ENCODE measurements around the gene NUMB.
"Not testable (repeated sequence)": the region's sequence is repeated elsewhere in the genome, so short reads cannot be mapped to it uniquely, and the experiment has no call there.

Gene NUMB

GRCh38 chr14:73368616-73369015 is 89.7 kb downstream of the NUMB start:
- no peak overlapping the region for H3K4me3 ChIP-seq (ENCODE audit: low read length)
- TF ChIP-seq CTCF (conservative IDR thresholded peaks at IDR 0.05; ENCODE audit: low read length), result no peak
- peak; percentile 20 for DNase-seq (ENCODE audit: low read depth)

- TF ChIP-seq CTCF (conservative IDR thresholded peaks at IDR 0.05; ENCODE audit: low read length), result no peak
- H3K4me3 ChIP-seq (ENCODE audit: low read length), result no peak overlapping the region
- no peak for DNase-seq (ENCODE audit: low read depth)
Measured at GRCh38 chr14:73365727-73366126, 92.6 kb downstream of the NUMB start.

- H3K4me3 ChIP-seq (ENCODE audit: low read length), result no peak overlapping the region
- no peak for DNase-seq (ENCODE audit: low read depth)
- TF ChIP-seq CTCF (conservative IDR thresholded peaks at IDR 0.05; ENCODE audit: low read length), result no peak
Measured at GRCh38 chr14:73364559-73364958, 93.8 kb downstream of the NUMB start.

- H3K4me3 ChIP-seq (ENCODE audit: low read length), result no peak overlapping the region
- no peak for TF ChIP-seq CTCF (conservative IDR thresholded peaks at IDR 0.05; ENCODE audit: low read length)
- DNase-seq (ENCODE audit: low read depth), result no peak
Measured at GRCh38 chr14:73359445-73359844, 98.9 kb downstream of the NUMB start.

- DNase-seq (ENCODE audit: low read depth), result no peak
- TF ChIP-seq CTCF (conservative IDR thresholded peaks at IDR 0.05; ENCODE audit: low read length), result no peak
- H3K4me3 ChIP-seq (ENCODE audit: low read length), result no peak overlapping the region
Measured at GRCh38 chr14:73358187-73358586, 100.2 kb downstream of the NUMB start.

- H3K4me3 ChIP-seq (ENCODE audit: low read length); DNase-seq (ENCODE audit: low read depth): not testable (repeated sequence)
Measured at GRCh38 chr14:73349091-73349490, 109.3 kb downstream of the NUMB start.

GRCh38 chr14:73344319-73344718 is 114.0 kb downstream of the NUMB start:
- no peak overlapping the region for H3K4me3 ChIP-seq (ENCODE audit: low read length)
- DNase-seq (ENCODE audit: low read depth), result no peak
- TF ChIP-seq CTCF (conservative IDR thresholded peaks at IDR 0.05; ENCODE audit: low read length), result no peak

GRCh38 chr14:73342670-73343069 is 115.7 kb downstream of the NUMB start:
- TF ChIP-seq CTCF (conservative IDR thresholded peaks at IDR 0.05; ENCODE audit: low read length), result no peak
- DNase-seq (ENCODE audit: low read depth), result no peak
- no peak overlapping the region for H3K4me3 ChIP-seq (ENCODE audit: low read length)

Measured in AG10803 (cell line).